Activated CD4-positive, alpha-beta T cell treated with anti-CD3 and anti-CD28 coated beads, Interleukin-10, Interleukin-2, amounts not matched to agents 100 ng/mL and 50 ng/mL, durations not matched to agents 16 hours and 8 hours (primary cell): Measurements from ENCODE around the gene PYCR2.

Source experiments
- DNase-seq: peaks from one replicate; pipeline ENCODE4 v3.0.0-alpha.2; 2020

The PYCR2 gene

DNA sequence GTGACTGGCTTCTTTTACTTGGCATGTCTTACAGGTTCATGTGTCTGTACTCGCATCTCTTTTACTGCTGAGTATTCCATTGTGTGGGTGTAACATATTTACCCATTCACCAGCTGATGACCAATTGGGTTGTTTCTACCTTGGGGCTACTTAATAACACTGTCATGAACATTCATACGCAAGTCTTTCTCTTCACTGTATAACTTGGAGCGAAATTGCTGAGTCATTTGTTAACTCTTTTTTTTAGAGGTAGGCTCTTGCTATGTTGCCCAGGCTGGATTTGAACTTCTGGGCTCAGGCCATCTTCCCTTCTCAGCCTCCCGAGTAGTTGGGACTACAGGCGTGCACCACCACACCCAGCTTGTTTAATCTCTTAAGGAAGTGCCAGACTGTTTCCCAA, 6.5 kb downstream of the PYCR2 start:
- peak; percentile 23 for DNase-seq

GRCh38 chr1:225917101-225917500, 6.9 kb downstream of the PYCR2 start:
- no peak for DNase-seq

DNA sequence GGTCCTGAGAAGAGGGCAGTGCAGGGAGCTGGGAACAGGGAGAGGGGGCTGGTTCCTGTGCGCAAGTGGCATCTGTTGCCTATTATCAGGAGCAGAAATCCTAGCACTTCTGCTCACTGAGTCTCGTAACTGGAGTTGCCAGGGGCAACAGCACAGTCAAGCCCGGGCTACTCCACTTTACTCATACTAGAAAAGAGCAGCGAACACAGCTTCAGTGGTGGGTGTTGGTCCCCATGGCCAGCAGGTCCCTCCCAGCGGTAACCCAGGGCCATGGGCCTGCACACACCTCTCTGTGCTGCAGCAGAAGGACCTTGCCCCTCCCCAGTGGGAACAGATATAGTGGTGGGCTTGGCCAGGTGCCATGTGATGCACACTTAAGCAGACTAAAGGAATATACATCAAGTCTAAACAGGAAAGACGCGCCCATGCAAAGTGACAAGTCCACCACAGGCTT, 8.5 kb downstream of the PYCR2 start:
- DNase-seq: no peak

GRCh38 chr1:225914947-225915346, 9.1 kb downstream of the PYCR2 start:
- no peak for DNase-seq

DNA sequence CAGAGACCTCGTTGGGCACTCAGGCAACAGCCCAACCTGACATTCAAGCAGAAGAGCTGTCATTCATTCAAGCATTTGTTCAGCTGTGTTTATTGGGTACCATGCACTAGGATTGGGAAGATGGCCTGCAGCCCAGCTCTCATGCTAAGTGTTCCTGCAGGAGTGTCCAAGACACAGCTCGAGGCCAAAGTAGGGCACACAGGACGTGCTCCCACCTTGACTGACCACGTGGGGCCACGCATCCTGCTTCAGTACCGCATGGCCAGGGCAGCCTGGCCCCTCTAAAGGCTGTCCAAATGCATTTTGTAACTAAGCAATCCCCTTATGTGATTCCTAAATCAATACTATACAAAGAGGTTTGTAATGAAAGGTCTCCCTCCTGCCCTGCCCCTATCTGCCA, 9.7 kb downstream of the PYCR2 start:
- no peak for DNase-seq

GRCh38 chr1:225911191-225912130, 12.6 kb downstream of the PYCR2 start:
- DNase-seq: peak; percentile 73

- no peak for DNase-seq
Observed at GRCh38 chr1:225909477-225909876, 14.6 kb downstream of the PYCR2 start.

DNA sequence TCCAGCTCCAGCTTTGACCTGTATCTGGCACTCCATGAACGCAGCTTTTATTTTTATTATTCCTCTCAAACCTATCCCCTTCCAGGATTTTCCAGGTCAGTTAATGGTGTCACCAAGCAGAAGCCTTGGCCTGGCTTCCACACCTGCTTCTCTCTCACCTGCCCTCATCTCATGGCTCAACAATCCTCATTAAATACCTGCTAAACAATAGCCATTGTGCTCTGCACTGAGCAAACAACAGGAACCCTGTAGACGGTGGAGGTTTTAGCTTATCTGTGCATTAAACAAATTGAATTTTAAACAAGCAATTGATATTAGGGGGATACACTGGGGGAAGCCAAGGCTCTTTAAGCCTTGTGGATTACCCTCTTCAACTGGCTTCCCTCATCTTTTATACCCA, 15.3 kb downstream of the PYCR2 start:
- DNase-seq: no peak

GRCh38 chr1:225908013-225908640, 15.9 kb downstream of the PYCR2 start:
- DNase-seq: no peak

GRCh38 chr1:225907341-225907740, 16.7 kb downstream of the PYCR2 start:
- DNase-seq: no peak

DNA sequence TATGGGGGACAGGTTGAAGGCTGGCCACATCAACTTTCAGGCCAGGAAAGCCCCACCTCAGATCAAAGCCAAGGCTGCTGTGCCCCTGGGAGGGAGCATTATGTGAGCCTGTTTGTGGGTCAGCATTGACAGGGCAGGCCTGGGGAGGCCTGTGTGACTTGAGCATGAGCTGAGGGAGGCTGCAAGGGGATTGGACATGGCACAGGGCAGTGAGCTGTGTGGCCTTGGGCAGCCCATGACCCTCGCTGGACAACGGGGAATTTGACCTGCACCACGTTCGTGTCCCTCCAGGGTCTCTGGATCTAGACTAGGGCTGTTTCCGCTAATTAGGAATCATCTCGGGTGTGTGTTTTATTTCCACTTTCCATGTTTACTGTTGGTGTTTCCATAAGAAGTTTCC, 17.6 kb downstream of the PYCR2 start:
- DNase-seq: no peak

- no peak for DNase-seq
Observed at GRCh38 chr1:225903623-225904022, 20.4 kb downstream of the PYCR2 start.

GRCh38 chr1:225899044-225899925, 24.8 kb downstream of the PYCR2 start:
- no peak for DNase-seq

DNA sequence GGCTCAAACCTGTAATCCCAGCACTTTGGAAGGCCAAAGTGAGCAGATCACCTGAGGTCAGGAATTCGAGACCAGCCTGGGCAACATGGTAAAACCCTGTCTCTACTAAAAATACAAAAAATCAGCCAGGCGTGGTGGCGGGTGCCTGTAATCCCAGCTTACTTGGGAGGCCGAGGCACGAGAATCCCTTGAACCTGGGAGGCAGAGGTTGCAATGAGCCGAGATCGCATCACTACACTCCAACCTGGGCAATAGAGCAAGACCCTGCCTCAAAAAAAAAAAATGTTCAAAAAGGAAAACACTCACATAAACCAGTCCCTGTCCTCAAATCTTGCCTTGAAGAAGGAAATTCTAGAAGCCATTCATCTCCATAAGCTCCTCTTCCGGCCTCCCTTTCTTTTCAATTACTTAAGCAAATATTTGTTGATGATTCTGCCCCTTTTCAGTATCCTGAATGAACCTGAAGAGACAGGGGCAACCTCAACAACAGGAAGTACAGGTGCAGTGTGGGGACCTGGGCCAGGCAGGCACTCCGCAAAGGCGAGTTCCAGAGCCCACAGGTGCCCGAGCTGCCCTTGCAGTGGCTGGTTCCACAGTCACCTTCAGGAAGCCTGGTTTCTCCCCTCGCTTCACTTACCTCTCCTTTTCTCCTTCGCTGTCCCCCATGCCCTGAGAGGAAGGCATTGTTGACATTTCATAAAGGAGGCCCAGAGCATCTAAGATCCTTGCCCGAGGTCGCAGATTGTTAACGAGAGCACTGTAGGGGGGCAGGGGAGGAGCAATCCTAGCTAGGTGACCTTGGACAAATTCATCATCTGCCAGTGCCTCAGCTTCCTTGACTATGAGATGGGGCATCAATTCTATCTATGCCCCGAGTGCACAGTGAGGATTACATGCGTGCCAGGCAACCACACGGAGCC, 26.2 kb downstream of the PYCR2 start:
- DNase-seq: no peak

GRCh38 chr1:225896937-225897549, 27.0 kb downstream of the PYCR2 start:
- peak; percentile 92 for DNase-seq

- DNase-seq: no peak
Observed at GRCh38 chr1:225896494-225896893, 27.6 kb downstream of the PYCR2 start.

GRCh38 chr1:225892307-225892706, 31.7 kb downstream of the PYCR2 start:
- no peak for DNase-seq

- no peak for DNase-seq
Observed at GRCh38 chr1:225891229-225891972, 32.6 kb downstream of the PYCR2 start.

GRCh38 chr1:225890346-225891228, 33.5 kb downstream of the PYCR2 start:
- DNase-seq: no peak

- DNase-seq: no peak
Observed at GRCh38 chr1:225889743-225890142, 34.3 kb downstream of the PYCR2 start.
